A673 (cell line): ENCODE measurements around the gene ARHGAP22. TPM values are rescaled to one million over a fixed set of nuclear protein-coding genes. Genes with fewer than 3 reads are reported as not detected.

Experiments
- BruUV-seq: library from RNA; stranded (reverse); fragments of 400-500 nt; replicated peaks from 2 replicates; lab custom pipeline; 2021; lab: Mats Ljungman, UMichigan
- CTCF ChIA-PET: fragments of 300-600 bp; sonication (Branson Sonifier 250); formaldehyde crosslinking; loops from one replicate; lab custom pipeline; 2022; ENCODE audit warnings: antibody characterized with exemption; lab: Charles Lee
- POLR2A ChIA-PET: fragments of 300-600 bp; sonication (Branson Sonifier 250); formaldehyde crosslinking; loops from one replicate; lab custom pipeline; 2022; ENCODE audit warnings: antibody characterized with exemption; ENCODE audit not compliant: low non-redundant PET; lab: Charles Lee
- DNase-seq: peaks from one replicate; pipeline ENCODE4 v3.0.0-alpha.2; 2015; ENCODE audit warnings: low spot score
- H3K27ac ChIP-seq: fragments of 200-600 bp; sonication (generic); 2 replicates; pipeline ENCODE4 v1.5.1; 2016; ENCODE audit warnings: mixed run types, low read depth, mild to moderate bottlenecking, mixed read lengths, antibody characterized with exemption, low read length; ENCODE audit not compliant: poor library complexity, severe bottlenecking
- H3K27me3 ChIP-seq: fragments of 200-600 bp; sonication (generic); replicated peaks from 2 replicates; pipeline ENCODE4 v1.6.1; 2017; ENCODE audit warnings: mixed run types, low read depth, mild to moderate bottlenecking, mixed read lengths, antibody characterized with exemption, low read length; ENCODE audit not compliant: insufficient read depth, poor library complexity
- H3K36me3 ChIP-seq: fragments of 200-600 bp; sonication (generic); 2 replicates; pipeline ENCODE4 v1.6.1; 2016; ENCODE audit warnings: mixed run types, mild to moderate bottlenecking, mixed read lengths, antibody characterized with exemption, low read length; ENCODE audit not compliant: insufficient read depth, poor library complexity, severe bottlenecking
- H3K4me1 ChIP-seq: fragments of 200-600 bp; sonication (generic); 2 replicates; pipeline ENCODE4 v1.6.1; 2017; ENCODE audit warnings: mixed run types, mild to moderate bottlenecking, mixed read lengths, antibody characterized with exemption, low read length; ENCODE audit not compliant: insufficient read depth, poor library complexity, severe bottlenecking
- H3K4me3 ChIP-seq: fragments of 200-600 bp; sonication (generic); 2 replicates; pipeline ENCODE4 v1.5.1; 2016; ENCODE audit warnings: low read depth, mixed run types, mild to moderate bottlenecking, mixed read lengths, low read length; ENCODE audit not compliant: poor library complexity, severe bottlenecking
- H3K9me3 ChIP-seq: fragments of 200-600 bp; sonication (generic); 2 replicates; pipeline ENCODE4 v1.6.1; 2016; ENCODE audit warnings: mixed run types, low read depth, mild to moderate bottlenecking, mixed read lengths, antibody characterized with exemption, low read length; ENCODE audit not compliant: poor library complexity, severe bottlenecking
- CTCF ChIP-seq: fragments of 300-800, 200-600 bp; sonication (generic); conservative IDR thresholded peaks from 2 replicates; pipeline ENCODE4 v1.5.1; 2017; ENCODE audit warnings: low read depth, mild to moderate bottlenecking, antibody characterized with exemption, low read length, moderate library complexity, mixed read lengths
- EZH2 ChIP-seq: fragments of 200-600 bp; sonication (generic); IDR thresholded peaks from 2 replicates; pipeline ENCODE4 v1.6.1; 2017; ENCODE audit warnings: borderline replicate concordance, low read depth, mild to moderate bottlenecking, mixed read lengths, antibody characterized with exemption, low read length; ENCODE audit not compliant: poor library complexity, severe bottlenecking
- intact Hi-C: fragments of 100-400 bp; cut with micrococcal nuclease; formaldehyde crosslinking; loops from one replicate; pipeline ENCODE4 v1.10.0; 2022; ENCODE audit not compliant: unreplicated experiment
- total RNA-seq: library from RNA; stranded (reverse); gene quantifications from 2 replicates; pipeline ENCODE4 v1.2.3, GENCODE V29; 2021

The ARHGAP22 gene
- total RNA-seq, 1 experiment from 2014 or later, result 0.47 TPM

DNA sequence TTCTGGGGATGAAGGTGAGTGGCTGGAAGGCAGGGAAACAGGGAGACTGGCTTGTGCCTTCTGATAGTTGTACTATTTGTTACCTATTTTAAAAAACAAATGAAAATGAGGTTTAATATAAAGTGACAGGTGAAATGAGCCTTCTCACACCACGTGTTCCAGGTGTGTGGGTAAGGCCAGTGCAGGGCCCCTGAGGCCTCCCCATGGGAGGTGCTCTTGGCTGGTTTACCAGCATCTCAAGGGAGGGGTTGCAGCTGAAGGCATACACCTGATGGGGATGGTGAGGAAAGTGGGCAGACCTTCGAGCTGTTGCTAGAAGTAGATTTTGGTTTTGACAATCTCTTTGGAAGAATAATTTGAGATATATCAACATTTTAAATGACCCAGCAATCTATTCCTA, 103.6 kb downstream of the ARHGAP22 start:
- CTCF ChIA-PET, result no interaction called here

DNA sequence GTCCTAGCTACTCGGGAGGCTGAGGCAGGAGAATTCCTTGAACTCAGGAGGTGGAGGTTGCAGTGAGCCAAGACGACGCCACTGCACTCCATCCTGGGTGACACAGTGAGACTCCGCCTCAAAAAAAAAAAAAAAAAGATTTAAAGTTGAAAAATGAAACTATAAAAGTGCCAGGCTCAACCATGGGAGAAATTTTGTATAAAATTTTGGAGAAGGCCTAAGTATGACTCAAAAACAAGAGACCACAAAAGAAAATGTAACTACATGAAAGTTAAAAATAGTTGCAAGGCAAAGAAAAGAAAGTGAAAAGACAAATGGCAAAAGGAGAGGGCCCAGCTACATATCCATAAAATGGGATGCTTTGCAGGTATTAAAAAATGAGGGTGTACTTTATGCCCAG, 104.1 kb downstream of the ARHGAP22 start:
- CTCF ChIA-PET, result no interaction called here
- DNase-seq, result no peak
- POLR2A ChIA-PET, result interaction anchor here (0.7 kb wide), 1 partner anchor 303 kb away, joined by 5 read pairs; no protein-coding TSS in a partner anchor
- H3K4me1 ChIP-seq, result no peaks in the 10 kb centered on the region
- BruUV-seq, result no TSS peak
- TF ChIP-seq CTCF (no peak), EZH2 (no peak)
- no peaks in the 10 kb centered on the region for H3K9me3 ChIP-seq
- H3K4me3 ChIP-seq, result no peak overlapping the region
- H3K27me3 ChIP-seq, result no peaks in the 10 kb centered on the region
- intact Hi-C loops, result no loop called here
- no peak overlapping the region for H3K27ac ChIP-seq
- no peaks in the 10 kb centered on the region for H3K36me3 ChIP-seq

More for the DNA sequence above, 103.6 kb downstream of the ARHGAP22 start:
- TF ChIP-seq CTCF (no peak), EZH2 (no peak)
- DNase-seq, result no peak
- POLR2A ChIA-PET, result interaction anchor here (0.7 kb wide), 1 partner anchor 303 kb away, joined by 5 read pairs; no protein-coding TSS in a partner anchor
- no peaks in the 10 kb centered on the region for H3K9me3 ChIP-seq
- H3K27ac ChIP-seq, result no peak overlapping the region
- H3K4me3 ChIP-seq, result no peak overlapping the region
- no peaks in the 10 kb centered on the region for H3K36me3 ChIP-seq
- intact Hi-C loops, result no loop called here
- no TSS peak for BruUV-seq
- no peaks in the 10 kb centered on the region for H3K27me3 ChIP-seq
- H3K4me1 ChIP-seq, result no peaks in the 10 kb centered on the region

DNA sequence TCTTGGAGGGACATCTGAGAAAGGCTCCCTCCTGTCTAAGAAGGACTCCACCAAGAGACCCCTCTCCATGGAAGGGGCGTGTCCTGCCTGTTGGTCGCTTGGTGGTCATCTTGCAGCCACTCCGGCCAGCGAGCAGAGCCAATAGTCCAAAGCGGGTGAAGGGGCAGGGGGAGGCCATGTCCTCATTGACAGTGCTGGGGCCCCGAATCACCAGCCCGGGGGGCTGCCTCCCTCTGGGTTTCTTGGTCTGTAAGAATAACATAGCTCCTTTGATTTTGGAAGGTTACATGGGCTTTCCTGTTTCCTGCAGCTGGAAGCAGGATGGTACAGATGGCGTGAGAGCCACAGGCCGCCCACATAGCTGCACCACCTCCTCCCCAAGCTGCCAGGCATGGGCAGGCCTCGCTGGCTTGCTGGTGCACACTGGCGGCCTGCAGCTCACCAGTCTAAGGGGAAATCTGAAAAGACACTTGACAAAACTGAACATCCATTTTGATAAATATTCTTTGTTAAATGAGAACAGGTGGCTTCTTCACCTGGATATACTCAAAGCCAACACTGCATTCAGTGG, 105.8 kb downstream of the ARHGAP22 start:
- no peak overlapping the region for H3K27ac ChIP-seq
- no TSS peak for BruUV-seq
- no peaks in the 10 kb centered on the region for H3K9me3 ChIP-seq
- CTCF ChIA-PET, result no interaction called here
- no peak for TF ChIP-seq EZH2
- TF ChIP-seq CTCF, result no peak
- H3K4me1 ChIP-seq, result no peaks in the 10 kb centered on the region
- POLR2A ChIA-PET, result no interaction called here
- no peaks in the 10 kb centered on the region for H3K36me3 ChIP-seq
- no peaks in the 10 kb centered on the region for H3K27me3 ChIP-seq
- intact Hi-C loops, result no loop called here
- no peak for DNase-seq
- H3K4me3 ChIP-seq, result no peak overlapping the region
